GM13976 (cell line): ENCODE data around the gene BMPR1B.

Experiments
- DNase-seq: peaks from one replicate; pipeline ENCODE4 v3.0.0; 2012; ENCODE audit warnings: low spot score
- CTCF ChIP-seq: IDR thresholded peaks from 2 replicates; pipeline ENCODE4 v1.5.1; 2012; ENCODE audit warnings: borderline replicate concordance, mild to moderate bottlenecking; ENCODE audit not compliant: insufficient read depth; ENCODE audit errors: extremely low read depth, missing control alignments, control extremely low read depth
- in situ Hi-C: fragments of 300-500 bp; cut with MboI; formaldehyde crosslinking; loops from one replicate; pipeline ENCODE4 v1.12.0; 2022; ENCODE audit warnings: low sequenced_read_pairs, mixed read lengths, inconsistent platforms; ENCODE audit not compliant: unreplicated experiment

The BMPR1B gene

GRCh38 chr4:95091272-95091671, 333.5 kb downstream of the BMPR1B start:
- DNase-seq, result no peak
- in situ Hi-C loops, result no loop called here
- TF ChIP-seq CTCF, result no peak

- in situ Hi-C loops, result no loop called here
- DNase-seq, result no peak
- TF ChIP-seq CTCF, result no peak
Observed at GRCh38 chr4:95092766-95093165, 335.0 kb downstream of the BMPR1B start.

- in situ Hi-C loops, result no loop called here
- TF ChIP-seq CTCF, result no peak
- no peak for DNase-seq
Observed at GRCh38 chr4:95093460-95093859, 335.7 kb downstream of the BMPR1B start.

- in situ Hi-C loops, result no loop called here
- no peak for TF ChIP-seq CTCF
- DNase-seq, result no peak
Observed at GRCh38 chr4:95093936-95094929, 336.5 kb downstream of the BMPR1B start.

- TF ChIP-seq CTCF, result no peak
- in situ Hi-C loops, result no loop called here
- no peak for DNase-seq
Observed at GRCh38 chr4:95095348-95095974, 337.7 kb downstream of the BMPR1B start.

- no peak for TF ChIP-seq CTCF
- DNase-seq, result no peak
- in situ Hi-C loops, result loop anchor here (25.0 kb wide), 1 partner anchor 465 kb away; no protein-coding TSS in a partner anchor
Observed at GRCh38 chr4:95102162-95102790, 344.5 kb downstream of the BMPR1B start.
